Right lobe of liver (tissue), 6 donors: ENCODE measurements around the gene ALDH8A1. TPM values are rescaled to one million over a fixed set of nuclear protein-coding genes. Genes with fewer than 3 reads are reported as not detected.

Source experiments
- ATAC-seq, 4 donors: fragments of 200-7000 bp; cut with Tn5 transposase; one replicate each; pipeline ENCODE4 v1.9.1; 2020; ENCODE audit warnings: mild to moderate bottlenecking in 4 of 4, moderate library complexity in 4 of 4
- DNase-seq, 3 donors: peaks; one replicate each; pipeline ENCODE4 v3.0.0-alpha.2; 2020
- H3K27ac ChIP-seq, 3 donors: fragments of 200-600 bp; one replicate each; pipeline ENCODE4 v1.8.0; 2022
- H3K27me3 ChIP-seq, 2 donors: fragments of 200-600 bp; one replicate each; pipeline ENCODE4 v1.8.0; 2022
- H3K36me3 ChIP-seq, 4 donors: fragments of 200-600 bp; sonication (generic) in 1 of 4; one replicate each; pipeline versions ENCODE4 v1.5.1 to v1.8.0; 2017 to 2022; ENCODE audit warnings: control low read depth in 1 of 4
- H3K4me1 ChIP-seq, 4 donors: fragments of 200-600 bp; sonication (generic) in 1 of 4; one replicate each; pipeline versions ENCODE4 v1.5.1 to v1.8.0; 2017 to 2022; ENCODE audit warnings: control low read depth in 1 of 4
- H3K4me3 ChIP-seq, 3 donors: fragments of 200-600 bp; one replicate each; pipeline ENCODE4 v1.8.0; 2022
- H3K9me3 ChIP-seq, 4 donors: fragments of 200-600 bp; sonication (generic) in 1 of 4; one replicate each; pipeline versions ENCODE4 v1.5.1 to v1.8.0; 2017 to 2022; ENCODE audit warnings: control low read depth in 1 of 4
- CTCF ChIP-seq, 4 donors: fragments of 200-600 bp in 3 of 4; fragments of 450-650 bp in 1 of 4; IDR thresholded peaks; one replicate each; pipeline versions ENCODE4 v1.5.1 to v1.8.0; 2016 to 2022; ENCODE audit warnings: antibody characterized with exemption in 4 of 4, mild to moderate bottlenecking in 2 of 4
- POLR2A ChIP-seq: fragments of 450-650 bp; IDR thresholded peaks from one replicate; pipeline ENCODE4 v1.6.1; 2017; ENCODE audit warnings: antibody characterized with exemption, mild to moderate bottlenecking
- WGBS: methylation state at CpG from one replicate; pipeline ENCODE4 v1.1.6; 2018; ENCODE audit warnings: low coverage, low lambda C conversion rate; ENCODE audit not compliant: insufficient coverage; ENCODE audit errors: missing lambda C conversion rate; 5-methylcytosine and 5-hydroxymethylcytosine counted together
- intact Hi-C, 2 donors: fragments of 100-400 bp; cut with DNase I; formaldehyde crosslinking; loops; one replicate each; pipeline versions ENCODE4 v1.11.2 to v1.14.1; 2022
- total RNA-seq, 6 experiments: library from RNA; depleted of rRNA in 2 of 6; stranded (reverse); fragments of >200 nt in 2 of 6; fragmentation: NEBNext Ultra II Directional in 3 of 6; extraction: Animal tissue kit (Norgen Biotek cat#: 25700) in 3 of 6; gene quantifications; one replicate each; pipeline versions ENCODE4 v1.1.0 to v1.2.4, GENCODE V29; 2016 to 2023
- donor health status: DM: no; HTN: yes; CAD: no.
- donor health status: DM: no; HTN: no; CAD: no.
- donor health status: DM: no; HTN: no; CAD: no.
- donor health status: DM: no; HTN: yes; CAD: no.
- donor health status: DM: no; HTN: yes; CAD: no.

Gene ALDH8A1
- total RNA-seq, 6 experiments from 2014 or later = 91.4 to 175 (median 166) TPM

DNA sequence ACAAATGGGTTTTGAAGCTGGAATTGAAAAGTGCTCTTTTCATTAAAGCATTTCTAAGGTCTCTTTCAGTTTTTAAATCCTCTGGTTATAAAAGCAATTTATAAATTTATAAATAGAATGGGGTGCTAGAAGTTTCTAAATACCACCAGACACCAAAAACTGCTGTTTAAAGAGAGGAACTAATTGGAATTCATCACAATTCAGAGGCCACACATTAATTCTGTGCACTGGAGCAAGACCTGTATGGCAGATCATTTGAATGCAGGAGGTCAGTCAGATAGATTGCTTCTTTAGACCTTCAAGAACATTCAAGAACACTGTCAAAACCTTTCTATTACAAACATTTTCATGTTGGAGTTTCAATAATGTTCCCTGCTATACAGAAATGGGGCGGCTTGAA, 55.1 kb downstream of the ALDH8A1 start:
- Histone ChIP-seq H3K4me3 (no peak overlapping the region), H3K9me3 (no peaks in the 10 kb centered on the region), H3K27me3 (no peaks in the 10 kb centered on the region), H3K27ac (no peak overlapping the region), H3K4me1 (peaks cover 0 to 28% (median 5%) of the 10 kb centered on the region in 4 donors), H3K36me3 (no peaks in the 10 kb centered on the region)
- DNase-seq = no peak
- no peak for ATAC-seq
- no peak for TF ChIP-seq POLR2A
- no peak for TF ChIP-seq CTCF (IDR thresholded peaks at IDR 0.05)
- 58% methylated on average over 1 of the region's 1 CpG for WGBS
- intact Hi-C loops = no loop called here

DNA sequence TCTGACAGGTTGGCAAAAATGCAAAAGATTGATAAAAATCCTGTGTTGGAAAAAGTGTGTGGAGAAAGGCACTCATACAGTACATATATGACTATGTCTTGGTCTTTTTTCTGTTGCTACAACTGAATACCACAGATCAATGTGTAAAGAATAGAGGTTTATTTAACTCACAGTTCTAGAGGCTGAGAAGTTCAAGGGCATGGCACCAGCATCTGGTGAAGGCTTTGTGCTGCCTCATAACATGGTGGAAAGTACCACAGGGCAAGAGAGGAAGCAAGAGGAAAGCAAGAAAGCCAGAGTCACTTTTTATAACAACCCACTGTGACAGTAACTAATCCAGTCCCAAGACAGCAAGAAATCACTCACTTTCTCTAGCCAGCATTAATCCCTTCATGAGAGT, 57.5 kb downstream of the ALDH8A1 start:
- ATAC-seq (no peak), DNase-seq (no peak)
- peak overlapping the region in 1 of 3 donors; percentile 39 for H3K27ac ChIP-seq
- no peaks in the 10 kb centered on the region for H3K9me3 ChIP-seq
- TF ChIP-seq CTCF (IDR thresholded peaks at IDR 0.05) (no peak), POLR2A (no peak)
- no peaks in the 10 kb centered on the region for H3K27me3 ChIP-seq
- no peaks in the 10 kb centered on the region for H3K36me3 ChIP-seq
- no peak overlapping the region for H3K4me3 ChIP-seq
- H3K4me1 ChIP-seq = peaks cover 0 to 21% (median 4%) of the 10 kb centered on the region in 4 donors
- intact Hi-C loops = no loop called here

GRCh38 chr6:134891633-134892032, 58.3 kb downstream of the ALDH8A1 start:
- Histone ChIP-seq H3K36me3 (no peaks in the 10 kb centered on the region), H3K27ac (peak overlapping the region in 1 of 3 donors; percentile 39), H3K9me3 (no peaks in the 10 kb centered on the region), H3K27me3 (no peaks in the 10 kb centered on the region), H3K4me3 (no peak overlapping the region), H3K4me1 (peaks cover 0 to 16% (median under 1%) of the 10 kb centered on the region in 4 donors)
- DNase-seq = peak in 1 of 3 donors; percentile 66
- intact Hi-C loops = no loop called here
- ATAC-seq = peak; percentile 73 to 88 (median 84)
- TF ChIP-seq CTCF (IDR thresholded peaks at IDR 0.05) (no peak), POLR2A (no peak)

- Histone ChIP-seq H3K9me3 (no peaks in the 10 kb centered on the region), H3K4me1 (peaks cover 0 to 8% (median 0%) of the 10 kb centered on the region in 4 donors), H3K4me3 (no peak overlapping the region), H3K27me3 (no peaks in the 10 kb centered on the region), H3K27ac (no peak overlapping the region), H3K36me3 (no peaks in the 10 kb centered on the region)
- ATAC-seq (no peak), DNase-seq (no peak)
- 54% methylated on average over 3 of the region's 3 CpGs for WGBS
- intact Hi-C loops = no loop called here
- TF ChIP-seq CTCF (IDR thresholded peaks at IDR 0.05) (no peak), POLR2A (no peak)
These were observed 61.6 kb downstream of the ALDH8A1 start for GRCh38 chr6:134888316-134888715.

- H3K4me3 ChIP-seq = no peak overlapping the region
- H3K27ac ChIP-seq = no peak overlapping the region
- H3K27me3 ChIP-seq = no peaks in the 10 kb centered on the region
- no peak for DNase-seq
- TF ChIP-seq POLR2A (no peak), CTCF (IDR thresholded peaks at IDR 0.05) (no peak)
- intact Hi-C loops = no loop called here
- H3K36me3 ChIP-seq = no peaks in the 10 kb centered on the region
- 89% methylated on average over 3 of the region's 3 CpGs for WGBS
- no peaks in the 10 kb centered on the region for H3K9me3 ChIP-seq
- no peaks in the 10 kb centered on the region for H3K4me1 ChIP-seq
- ATAC-seq = no peak
These were observed 65.1 kb downstream of the ALDH8A1 start for GRCh38 chr6:134884752-134885151.
